Effector CD8-positive, alpha-beta T cell (primary cell): ENCODE results near the gene XDH.
A peak's percentile ranks its signal among the peaks of the same experiment; 100 is the strongest.

Experiments
- DNase-seq: peaks from one replicate; lab custom pipeline; 2025; lab: John Stamatoyannopoulos, UW

The XDH gene

DNA sequence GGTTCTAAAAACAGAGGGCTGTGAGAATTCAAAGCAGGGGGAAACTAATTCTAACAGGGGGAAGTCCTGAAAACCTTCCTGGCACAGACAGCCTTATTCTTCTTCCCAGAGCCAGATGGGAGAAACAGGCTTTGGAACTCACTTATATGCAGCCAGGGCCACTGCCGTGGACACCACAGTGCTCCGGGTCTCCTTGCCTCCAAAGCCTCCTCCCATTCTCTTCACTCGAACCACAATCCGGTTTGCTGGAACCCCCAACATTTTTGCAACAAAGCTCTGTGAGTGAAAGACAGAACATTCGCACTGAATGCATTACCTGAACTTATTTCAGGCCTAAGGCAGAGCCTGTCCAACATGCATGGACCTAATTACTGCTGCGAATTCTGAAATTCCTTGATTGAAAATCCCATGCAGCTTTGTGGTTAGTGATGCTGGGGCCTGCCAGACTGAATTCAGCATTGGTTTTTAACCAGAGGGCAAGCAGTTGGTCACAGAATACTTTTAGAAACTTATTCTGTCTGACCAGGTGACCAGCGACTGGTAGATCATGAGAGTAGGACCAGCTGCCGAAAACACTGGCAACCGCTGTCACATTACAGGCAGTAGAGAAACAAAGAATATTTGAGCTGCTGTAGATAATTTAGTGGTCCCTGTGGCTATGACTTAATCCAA, 48.6 kb downstream of the XDH start:
- no peak for DNase-seq

DNA sequence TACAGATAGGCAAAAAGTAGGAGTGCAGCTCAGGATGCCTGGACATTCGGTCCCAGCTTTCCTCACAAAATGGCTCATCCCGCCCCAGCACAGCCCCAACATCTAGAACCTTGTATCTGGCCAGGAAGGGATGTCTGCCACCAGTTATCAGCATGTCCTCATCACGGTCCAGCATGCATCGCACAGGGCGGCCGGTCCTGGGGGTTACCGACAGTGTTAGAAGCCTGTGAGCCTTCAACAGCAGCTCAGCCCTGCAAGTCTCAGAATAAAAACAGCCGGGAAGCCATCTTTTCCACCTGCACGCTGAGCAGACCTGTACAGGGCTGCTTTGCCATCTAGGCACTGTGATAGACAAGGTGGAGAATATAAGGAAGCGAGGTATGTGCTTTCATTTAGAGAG, 49.2 kb downstream of the XDH start:
- no peak for DNase-seq

DNA sequence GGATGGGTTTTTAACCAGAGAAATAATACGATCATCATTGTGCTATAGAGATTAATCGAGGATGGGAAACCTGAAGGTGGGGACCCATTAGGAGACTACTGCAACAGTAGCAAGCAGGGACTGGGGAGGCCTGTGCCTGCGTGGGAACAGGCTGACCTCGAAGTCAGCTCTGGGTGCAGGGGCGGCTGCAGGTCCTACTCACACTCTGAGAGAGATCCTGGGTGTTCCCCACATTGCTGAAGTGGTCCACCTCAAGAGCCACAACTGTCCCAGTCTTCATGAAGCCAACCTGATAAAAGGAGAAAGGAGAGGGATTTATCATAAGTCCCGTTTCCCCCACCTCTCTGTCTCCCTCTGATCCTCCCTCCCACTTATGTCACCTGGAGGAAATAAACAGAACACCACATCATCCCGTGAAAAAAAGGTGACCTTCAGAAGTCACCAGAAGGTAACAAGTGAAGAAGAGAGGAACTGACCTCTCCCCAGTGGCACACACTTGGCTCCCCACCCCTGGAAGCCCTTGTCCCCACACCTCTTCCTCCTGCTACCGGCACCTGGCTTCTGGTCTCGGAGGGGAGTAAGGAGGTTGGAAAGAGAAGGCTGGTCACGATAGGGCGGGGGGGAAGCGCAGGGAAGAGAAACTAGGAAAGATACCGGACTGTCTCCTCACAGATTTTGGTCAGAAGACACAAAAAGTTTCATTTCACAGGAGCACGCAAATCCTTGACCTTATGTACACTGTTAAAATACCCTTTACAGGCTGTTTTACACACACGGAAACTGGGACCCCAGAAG, 50.4 kb downstream of the XDH start:
- no peak for DNase-seq

DNA sequence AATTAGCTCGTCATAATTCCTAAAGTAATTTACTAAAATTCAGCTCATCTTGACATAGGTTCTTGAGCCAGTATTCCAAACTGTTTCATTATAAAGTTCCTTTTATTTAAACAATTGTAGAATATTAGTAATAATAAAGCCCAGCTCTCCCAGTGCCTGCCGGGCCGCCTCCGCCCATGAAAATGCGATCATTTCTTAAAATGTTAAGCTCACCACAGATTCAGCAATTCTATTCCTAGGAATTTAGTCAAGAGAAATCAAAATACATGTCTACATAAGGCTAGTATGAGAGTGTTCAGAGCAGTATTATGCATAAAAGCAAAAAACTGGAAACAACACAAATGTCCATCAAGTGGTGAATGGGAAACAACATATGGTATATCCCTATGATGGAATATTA, 52.0 kb downstream of the XDH start:
- no peak for DNase-seq

DNA sequence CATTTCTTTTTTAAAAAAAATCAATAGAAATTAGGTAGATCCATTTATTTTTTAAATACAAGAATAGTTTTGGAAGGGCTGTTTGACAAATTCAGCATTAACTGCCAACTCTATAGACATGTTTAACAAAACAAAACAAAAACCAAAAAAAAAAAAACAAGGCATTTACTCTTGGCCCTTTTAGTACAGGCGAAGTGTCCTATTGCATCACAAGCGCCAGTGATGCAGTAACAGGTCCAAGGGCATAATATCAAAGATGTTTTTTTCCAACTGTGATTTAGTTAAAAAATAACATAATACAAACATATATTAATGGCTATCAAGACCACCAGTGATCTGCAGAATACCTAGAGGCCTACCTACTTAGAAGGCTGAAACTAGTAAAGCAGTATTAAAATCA, 55.3 kb downstream of the XDH start:
- DNase-seq = no peak

DNA sequence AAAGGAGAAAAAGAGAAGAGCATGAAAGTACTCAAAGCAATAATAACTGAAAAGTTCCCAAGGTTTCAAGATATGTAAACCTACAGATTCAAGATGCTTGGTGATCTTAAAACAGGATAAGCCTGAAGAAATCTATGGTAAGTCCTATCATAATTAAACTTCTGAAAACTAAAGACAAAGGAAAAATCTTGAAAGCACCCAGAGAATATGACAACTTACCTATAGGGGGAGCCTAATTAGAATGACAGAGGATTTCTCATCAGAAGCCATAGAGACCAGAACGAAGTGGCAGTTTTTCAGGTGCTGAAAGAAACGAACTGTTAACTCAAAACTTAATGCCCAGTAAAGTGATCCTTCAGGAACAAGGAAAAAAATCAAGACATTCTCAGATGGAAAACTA, 59.7 kb downstream of the XDH start:
- DNase-seq = no peak

DNA sequence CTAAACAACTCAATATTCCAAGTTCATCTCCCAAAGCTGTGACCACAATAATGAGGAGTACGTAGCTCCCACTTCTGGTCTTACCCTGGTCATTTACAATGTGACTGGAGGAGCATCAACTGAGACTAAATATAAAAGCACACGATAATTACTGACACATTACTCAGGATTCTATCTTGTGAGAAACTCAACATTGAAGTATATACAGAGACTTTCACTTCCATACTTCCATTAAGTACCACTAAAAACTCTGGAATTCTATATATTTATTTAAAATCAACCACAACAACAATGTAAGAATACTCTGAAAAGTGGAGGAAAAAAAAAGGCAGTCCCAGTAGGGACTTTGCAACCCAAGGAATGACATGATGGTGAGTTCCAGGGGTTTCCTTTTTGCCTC, 61.4 kb downstream of the XDH start:
- DNase-seq = no peak

DNA sequence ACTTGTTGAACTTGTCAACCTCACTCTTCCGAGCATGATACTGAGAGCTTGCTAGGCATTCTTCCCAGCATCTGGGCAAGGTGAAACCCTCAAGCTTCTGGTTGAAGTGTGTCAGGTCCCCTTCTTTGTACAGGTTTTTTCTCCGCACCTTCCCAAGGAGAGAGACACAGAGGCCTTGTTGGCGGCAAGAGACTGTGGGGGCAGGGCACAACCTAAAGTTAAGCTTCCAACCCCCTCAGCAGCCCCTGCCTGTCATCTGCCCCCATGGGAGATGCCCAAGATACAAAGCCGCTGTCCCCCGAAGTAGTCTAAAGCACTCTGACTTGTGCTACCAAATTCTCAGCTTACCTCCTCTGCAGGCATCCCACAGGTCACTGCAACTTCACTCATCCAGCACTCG, 64.9 kb downstream of the XDH start:
- DNase-seq = no peak

DNA sequence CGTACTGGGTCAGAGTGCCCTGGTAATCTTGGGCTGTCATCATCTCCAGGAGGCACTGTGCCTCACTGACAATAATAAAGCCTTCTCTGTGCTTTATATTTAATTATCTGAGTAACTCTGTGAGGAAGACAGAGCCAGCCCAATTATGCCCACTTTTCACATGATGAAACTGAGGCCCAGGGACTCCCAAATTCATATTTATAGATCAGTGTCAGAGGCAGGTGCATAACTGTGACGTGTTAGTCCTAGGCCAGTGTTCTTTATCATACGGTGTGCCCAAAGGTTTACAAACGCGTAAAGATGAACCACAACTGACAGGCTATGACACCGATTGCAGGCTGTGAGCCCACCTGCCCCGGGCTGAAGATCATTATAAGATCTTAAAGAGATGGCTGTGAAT, 65.4 kb downstream of the XDH start:
- DNase-seq = no peak

DNA sequence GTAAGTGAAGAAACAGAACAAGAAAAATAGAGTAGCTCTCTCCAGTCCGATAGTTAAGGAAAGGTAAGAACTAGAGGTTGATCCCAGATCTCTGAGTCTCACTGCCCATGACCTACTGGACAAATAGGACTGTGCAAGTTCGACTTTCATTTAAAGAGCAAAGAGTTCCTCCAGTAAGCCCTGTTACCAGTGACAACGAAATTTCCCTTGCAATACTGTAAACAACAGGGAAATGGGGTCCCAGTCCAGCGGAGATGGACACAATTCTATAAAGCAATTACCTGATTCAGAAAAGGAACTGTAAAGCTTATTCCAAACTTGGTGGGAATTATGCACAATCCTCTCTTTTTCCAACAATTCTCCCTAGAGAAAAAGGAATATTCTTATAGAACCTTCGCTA, 65.9 kb downstream of the XDH start:
- DNase-seq = no peak

DNA sequence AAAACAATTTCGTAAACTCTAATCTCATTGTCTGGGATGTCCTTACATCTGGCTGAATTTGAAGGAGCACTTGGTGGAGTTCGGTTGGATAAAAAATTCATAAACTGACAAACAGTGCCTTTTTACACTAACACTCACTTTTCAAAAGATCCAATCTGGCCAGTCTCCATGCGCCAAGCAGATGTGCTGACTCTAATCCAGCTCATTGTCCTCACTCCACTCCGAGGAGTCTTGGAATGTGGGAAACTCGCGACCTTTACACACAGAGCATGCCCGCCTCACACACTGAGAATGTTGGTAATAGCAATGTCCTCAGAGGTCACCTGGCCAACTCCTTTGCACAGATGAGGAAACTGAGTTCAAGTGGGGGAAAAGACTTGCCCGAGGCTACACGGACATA, 66.8 kb downstream of the XDH start:
- no peak for DNase-seq

DNA sequence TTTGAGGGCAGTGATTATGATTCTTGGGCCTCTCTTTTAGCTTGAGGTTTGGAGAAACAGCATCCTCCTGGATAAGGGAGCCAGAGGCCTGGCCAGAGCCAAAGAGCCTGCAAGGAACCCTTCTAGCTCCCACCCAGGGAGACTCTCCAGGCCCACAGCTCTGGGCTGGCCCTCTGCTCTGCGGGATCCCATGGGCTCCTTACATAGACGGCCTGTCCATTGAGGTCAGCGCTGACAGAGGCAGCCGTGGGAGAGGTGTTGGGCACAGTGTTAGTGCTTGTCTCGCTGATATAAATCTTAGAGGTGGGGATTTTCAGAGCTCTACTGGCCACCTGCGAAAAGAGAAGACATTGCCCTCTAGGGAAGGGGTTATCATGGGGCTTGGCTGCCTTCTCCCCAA, 67.2 kb downstream of the XDH start:
- DNase-seq = no peak

DNA sequence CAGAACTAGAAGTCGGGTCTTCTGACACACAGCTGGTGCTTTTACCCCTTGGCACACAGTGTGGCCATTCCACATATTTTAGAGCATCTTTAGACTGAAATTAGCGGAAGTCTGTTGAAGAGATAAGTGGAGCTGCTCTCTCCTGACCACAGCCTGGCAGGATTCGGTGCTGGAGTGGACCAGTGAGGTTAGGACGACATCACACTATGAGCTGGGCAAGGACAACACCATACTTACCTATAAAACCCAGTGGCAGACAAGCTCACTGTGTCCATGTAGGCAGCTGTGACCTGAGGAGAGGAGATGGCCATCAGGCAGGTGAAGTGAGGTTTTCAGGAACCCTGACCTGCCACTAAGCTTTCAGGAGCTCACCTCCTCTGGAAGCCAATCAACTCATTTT, 70.1 kb downstream of the XDH start:
- no peak for DNase-seq

DNA sequence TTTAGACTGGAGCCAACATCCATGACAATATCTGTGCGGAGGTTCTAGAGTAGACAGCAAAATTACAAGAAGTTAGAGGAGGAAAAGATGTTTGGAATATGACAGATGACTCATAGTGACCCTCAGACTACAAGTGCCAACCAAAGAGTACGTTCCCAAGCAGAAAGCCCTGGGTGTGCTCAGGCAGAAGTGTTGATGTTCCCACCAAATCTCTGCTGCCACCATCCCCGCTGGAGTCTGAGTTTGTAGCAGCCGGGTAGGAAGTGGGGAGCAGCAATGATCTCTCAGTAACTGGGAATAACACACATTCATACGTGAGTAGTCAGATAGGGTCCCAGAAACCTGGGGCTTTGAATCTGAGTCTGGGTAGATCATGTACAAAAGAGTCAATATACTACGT, 73.2 kb downstream of the XDH start:
- no peak for DNase-seq

DNA sequence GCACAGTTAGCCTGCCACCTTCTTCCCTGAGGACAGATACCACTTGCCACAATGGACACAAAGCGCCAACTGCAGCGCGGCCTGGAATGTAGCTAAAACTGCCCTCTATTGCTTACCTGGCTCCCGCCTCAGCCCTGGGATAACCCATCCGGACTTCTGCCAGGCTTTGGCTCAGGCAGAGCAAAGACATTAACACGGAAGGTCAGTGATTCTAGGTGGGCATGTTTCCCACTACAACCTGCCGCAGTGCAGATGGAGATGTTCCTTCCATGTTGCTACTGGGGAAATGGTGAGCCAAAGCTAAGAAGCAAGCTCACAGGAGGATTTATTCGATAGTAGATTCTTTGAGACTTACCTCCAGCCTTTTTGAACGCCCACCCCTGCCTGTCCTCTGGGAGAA, 74.8 kb downstream of the XDH start:
- no peak for DNase-seq

DNA sequence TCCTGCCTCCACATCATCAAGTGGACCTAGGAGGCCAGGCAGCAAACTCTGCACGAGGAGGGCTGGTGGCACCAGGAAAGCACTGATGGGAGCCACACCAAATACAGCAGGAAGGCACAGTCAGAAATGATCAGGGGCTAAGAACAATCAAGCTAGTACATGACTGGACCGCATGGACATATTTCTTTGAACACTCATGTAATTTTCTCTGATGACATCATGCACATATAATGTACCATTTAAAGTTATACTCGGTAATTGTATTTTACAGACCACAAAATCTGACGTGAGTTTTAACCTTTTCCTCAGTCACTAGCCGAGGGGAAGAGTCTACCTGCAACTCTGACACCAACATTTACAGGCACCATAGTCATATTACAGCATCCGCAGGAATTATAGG, 76.7 kb downstream of the XDH start:
- no peak for DNase-seq

DNA sequence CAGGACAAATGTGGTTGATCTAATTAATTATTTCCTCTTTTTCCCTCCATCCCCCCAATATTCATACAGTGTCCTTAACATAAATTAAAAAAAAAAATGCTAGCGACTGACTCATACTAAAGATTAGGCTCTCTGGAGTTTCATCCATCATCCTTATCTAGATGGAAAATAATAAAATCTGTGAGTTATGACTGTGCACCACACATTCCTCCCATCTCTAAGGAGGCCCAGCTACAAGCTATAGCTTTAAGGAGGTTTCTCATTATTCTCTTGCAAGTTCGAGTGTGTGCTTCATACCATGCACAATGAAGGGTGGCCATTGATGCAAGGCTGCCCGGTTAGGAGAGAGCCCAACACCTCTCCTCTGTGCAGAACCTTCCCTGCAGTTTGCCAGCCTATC, 77.3 kb downstream of the XDH start:
- no peak for DNase-seq

DNA sequence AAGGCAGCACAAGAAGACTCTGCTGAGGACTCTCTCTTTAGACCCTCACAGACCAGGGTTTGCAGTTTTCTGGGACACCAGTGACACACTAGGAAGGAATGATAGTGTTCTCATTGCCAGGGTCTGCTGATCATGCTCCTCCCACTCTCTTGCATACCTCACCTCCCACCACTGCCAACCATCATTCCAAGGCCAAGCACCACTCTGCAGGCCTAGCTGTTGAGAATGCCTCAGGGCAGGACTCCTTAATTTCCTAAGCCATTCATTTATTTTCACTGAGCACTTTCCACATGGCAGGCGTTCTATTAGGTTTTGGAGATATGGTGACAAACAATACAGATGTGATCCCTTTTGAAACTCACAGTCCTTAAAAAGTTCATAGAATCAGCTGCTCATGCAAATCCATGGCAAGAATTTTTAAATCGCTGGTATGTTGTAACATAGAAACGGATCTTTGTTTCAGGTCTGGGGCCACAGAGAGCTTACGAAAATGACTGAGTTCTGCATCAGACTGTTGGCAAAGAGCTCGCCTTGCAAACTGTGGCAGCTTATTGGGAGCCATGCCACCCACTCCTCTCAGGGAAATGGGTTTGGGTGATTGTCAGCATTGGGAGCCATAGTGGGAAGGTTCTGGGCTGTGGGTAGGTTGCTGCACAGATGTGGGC, 78.5 kb downstream of the XDH start:
- DNase-seq = no peak

DNA sequence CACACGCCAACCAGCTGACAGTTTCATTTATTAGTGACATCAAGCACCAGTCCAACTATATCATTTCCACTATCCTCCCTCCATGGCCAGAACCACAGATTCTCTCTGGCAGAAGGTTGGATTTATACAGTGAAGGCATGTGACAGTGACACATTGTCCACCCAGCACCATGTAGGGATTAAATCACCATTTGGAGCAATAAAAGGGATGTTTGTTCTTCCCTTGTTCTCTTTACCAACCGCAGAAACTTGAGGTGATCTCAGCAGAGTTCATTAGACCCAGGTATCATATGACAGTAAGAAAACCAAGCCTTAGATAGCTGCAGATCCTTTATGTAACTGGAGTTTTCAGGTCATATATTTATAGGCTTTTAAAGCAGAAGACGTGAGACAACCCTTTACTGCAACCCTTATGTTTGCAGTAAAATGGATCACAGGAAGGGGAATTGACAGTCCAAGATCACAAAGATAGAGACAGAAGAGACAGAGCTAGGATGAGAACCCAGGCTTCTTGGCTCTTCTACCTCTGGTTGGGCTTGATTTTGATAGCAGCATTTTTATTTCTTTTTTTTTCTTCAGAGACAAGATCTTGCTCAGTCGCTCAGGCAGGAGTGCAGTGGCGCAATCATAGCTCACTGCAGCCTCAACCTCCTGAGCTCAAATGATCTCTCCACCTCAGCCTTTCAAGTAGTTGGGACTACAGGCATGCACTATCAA, 80.1 kb downstream of the XDH start:
- no peak for DNase-seq

DNA sequence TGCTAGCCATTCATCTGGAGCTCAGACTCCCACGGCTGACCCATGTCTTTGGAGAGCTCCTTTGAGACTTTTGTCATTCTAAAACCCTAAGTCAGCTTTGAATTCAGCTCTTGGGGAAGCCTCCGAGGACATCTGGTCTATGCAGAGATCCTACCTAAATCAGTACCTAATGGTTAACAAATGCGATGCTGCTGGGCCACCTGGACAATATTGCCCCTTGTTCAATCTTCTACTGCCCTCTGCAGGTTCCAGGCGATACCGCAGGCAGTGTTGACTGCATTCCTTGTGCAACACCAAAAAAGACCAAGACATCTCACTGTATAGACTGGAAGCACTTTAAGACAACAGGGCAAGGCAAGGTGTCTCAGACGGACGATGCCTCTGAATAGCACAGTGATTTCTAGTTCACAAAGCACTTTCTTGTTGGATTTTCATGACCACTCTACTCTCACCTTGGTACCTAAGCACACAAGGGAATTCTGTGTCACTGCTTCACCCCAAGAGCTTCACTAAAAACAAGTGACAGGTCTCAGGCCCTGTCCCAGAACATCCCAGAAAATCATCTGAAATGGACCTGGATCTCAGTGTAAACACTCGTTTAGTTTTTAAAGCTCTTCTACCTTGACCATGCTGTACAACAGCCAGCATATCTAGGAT, 80.9 kb downstream of the XDH start:
- DNase-seq = peak; percentile 57

DNA sequence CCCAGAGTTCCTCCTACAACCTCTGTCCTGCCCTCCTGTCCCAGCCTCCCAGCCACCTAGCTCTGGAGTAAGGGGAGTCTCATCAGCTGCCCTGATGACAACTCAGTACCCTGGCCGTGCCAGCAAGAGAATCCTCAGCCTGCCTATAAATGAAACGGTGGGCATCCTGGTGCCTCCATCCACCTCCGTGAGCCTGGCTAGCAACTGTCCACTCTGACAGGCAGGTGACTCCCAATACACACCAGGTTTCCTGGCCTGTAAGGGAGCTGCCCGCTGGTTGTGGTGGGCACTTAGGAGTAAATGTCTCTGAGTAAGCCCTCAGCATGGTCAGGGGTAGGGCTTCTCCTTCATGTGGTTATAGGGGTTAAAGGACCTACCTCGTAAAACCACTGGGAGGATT, 81.5 kb downstream of the XDH start:
- DNase-seq = no peak

DNA sequence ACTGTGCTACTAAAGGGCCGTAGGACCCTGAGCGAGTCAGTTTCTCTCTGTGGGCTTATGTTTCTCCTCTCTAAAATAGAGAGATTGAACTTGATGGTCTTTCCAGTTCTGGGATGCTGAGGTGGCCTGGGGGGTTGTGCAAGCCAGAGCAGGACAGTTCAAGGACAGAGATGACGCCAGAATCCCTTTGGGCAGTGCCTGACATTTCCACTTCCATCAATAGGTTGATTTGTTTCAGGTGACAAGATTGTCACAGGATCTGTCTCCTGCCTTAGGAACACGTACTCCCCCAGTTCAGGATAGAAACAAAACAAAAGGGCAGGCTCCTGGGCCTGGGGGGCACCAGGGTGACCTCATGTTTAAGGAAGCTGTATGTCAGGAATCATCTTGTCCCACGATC, 82.0 kb downstream of the XDH start:
- no peak for DNase-seq
